ENCODE measurements around the gene EFHB.

DNA sequence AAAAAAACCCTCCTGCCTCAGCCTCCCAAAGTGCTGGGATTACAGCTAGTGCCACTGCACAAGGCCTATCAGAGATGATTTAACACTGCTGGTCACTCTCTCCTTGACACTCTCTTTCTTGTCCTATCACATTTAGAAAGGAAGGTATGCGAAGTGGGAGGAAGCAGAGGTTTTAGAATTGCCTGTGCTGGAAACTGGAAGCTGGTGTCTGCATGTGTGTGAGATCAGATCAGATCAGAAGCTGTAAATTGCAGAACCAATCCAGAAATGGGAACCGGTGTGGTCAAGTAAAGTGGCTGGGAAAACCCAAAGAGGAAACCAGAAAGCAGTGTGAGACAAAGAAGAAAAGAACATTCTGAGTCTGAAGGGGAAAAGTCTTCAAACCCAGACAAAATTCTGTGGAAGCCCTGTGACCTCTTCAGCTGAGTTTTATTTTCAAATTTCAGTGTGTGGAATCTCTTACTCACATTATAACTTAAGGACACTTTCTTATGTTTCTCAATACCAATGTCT lies 2.8 kb downstream of the EFHB start:
- TF ChIP-seq CTCF (IDR thresholded peaks at IDR 0.05) (no peak), POLR2A (IDR thresholded peaks at IDR 0.05) (no peak)

Data from lower leg skin (tissue), 3 donors.